NCI-H1417 (cell line): ENCODE measurements around the gene SGCE.

Experiments used
- DNase-seq, 3 experiments: peaks; one replicate each; lab custom pipeline; 2025; lab: John Stamatoyannopoulos, UW

SGCE gene

DNA sequence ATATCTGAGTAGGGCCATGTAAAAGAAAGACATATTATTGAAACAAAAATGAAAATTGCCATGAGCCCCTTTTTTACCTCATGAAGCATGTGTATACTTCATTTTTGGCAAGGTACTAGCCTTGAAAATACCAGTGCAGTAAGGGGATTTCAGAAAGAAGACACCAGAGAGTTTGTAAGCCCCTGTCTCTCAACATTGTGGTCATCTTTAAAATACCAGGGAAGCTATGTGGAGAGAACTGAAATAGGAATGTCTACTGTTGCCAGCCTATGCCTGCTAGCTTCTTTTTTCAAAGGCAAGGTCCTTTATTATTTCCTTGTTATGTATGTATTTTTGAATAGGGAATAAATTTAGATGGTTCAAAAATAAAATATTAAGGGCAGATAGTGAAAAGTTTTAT lies 88.5 kb downstream of the SGCE start:
- DNase-seq = no peak

DNA sequence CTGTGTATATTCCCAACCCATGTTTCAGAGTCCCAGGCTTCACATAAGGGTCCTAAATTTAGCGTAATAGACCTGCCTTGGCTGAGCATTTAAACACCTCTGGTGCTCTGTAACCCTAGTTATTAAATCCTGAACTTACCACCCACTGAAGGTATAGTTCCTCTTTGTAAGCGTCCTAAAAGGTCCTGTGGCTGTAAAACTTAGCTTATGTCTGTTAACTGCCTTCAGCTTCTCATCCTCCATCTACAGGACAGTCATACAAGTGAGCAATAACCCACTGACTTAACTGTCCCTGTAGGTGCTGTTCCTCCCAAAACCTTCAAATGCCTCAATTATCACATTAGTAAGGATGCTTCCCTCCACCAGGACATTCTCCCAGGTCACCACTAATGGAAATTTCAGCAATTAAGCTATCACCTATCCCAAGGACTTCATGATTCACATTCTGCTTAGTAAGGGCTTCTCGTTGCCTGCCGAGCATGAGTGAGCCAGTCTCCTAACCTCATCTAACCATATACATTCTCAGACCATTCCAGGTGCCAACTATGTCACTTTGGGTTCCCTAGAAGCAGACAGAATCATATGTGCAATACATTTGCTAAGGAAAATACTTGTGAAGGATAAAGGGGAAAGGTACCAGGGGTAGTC lies 90.6 kb downstream of the SGCE start:
- DNase-seq = no peak

GRCh38 chr7:94562525-94562924 lies 93.4 kb downstream of the SGCE start:
- DNase-seq = no peak

DNA sequence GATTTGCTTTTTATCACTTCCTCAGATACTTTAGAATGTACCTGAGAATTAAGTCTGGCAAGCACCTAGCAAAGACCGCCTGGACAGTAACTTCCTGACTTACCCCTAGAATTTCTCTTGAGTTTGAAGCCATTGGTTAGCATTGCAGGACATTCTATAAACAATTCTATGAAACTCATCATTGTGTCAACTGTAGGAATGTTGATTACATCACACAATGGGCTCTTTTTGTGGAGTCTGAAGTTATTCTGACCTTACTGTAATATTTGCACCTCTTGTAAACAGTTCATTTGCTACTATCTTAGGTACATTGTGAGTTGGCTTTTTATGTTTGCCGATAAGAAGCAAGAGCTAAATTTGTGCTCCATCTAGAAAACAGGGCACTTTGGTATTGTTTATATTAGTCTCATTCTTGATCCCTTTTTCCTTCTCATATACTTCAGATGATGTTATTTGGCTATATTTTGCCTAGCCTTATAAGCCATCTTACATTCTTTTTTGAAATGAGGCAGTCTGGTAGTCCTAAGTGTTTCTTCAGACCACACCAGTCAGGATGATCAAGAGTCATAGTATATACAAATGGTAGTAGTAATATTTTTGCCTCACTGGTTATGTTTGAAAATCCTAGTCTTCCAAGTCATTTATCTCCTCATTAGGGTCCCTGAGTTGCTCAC lies 94.0 kb downstream of the SGCE start:
- no peak for DNase-seq

DNA sequence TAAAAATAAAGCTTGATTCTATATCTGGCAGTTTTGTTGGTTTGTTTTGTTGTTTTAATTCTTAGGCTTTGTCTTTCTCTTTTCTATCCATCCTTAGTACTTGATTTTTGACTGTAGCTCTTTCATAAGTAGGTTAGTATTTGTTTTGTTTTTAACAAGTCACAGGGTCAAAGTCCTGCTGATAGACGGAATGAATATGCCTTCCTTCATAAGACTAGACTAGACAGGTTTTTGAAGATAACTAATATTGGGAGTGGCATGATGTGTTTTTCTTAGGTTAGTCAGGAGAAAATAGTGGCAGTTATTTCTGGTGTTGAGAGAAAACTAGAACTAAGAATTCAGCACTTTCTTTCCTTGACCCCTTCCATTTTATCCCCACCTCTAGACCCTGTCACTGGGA lies 96.0 kb downstream of the SGCE start:
- no peak for DNase-seq

GRCh38 chr7:94557215-94557614 lies 98.7 kb downstream of the SGCE start:
- DNase-seq = no peak

- no peak for DNase-seq
Measured at GRCh38 chr7:94556028-94556427, 99.9 kb downstream of the SGCE start.

- peak in 1 of 3 experiments; percentile 35 for DNase-seq
Measured at GRCh38 chr7:94547126-94547525, 108.8 kb downstream of the SGCE start.

GRCh38 chr7:94540428-94540827 lies 115.5 kb downstream of the SGCE start:
- no peak for DNase-seq
